ENCODE data around the gene ECEL1. TPM values are rescaled to one million over a fixed set of nuclear protein-coding genes. Genes with fewer than 3 reads are reported as not detected.

ECEL1 gene
- total RNA-seq, 1 experiment from 2014 or later = 23.3 TPM

GRCh38 chr2:232485348-232485756, 2.3 kb downstream of the ECEL1 start (continued):
- no peak for TF ChIP-seq HMGXB4 (CRISPR knock-in tag; IDR thresholded peaks at IDR 0.05)
- TF ChIP-seq, protein P1, sequence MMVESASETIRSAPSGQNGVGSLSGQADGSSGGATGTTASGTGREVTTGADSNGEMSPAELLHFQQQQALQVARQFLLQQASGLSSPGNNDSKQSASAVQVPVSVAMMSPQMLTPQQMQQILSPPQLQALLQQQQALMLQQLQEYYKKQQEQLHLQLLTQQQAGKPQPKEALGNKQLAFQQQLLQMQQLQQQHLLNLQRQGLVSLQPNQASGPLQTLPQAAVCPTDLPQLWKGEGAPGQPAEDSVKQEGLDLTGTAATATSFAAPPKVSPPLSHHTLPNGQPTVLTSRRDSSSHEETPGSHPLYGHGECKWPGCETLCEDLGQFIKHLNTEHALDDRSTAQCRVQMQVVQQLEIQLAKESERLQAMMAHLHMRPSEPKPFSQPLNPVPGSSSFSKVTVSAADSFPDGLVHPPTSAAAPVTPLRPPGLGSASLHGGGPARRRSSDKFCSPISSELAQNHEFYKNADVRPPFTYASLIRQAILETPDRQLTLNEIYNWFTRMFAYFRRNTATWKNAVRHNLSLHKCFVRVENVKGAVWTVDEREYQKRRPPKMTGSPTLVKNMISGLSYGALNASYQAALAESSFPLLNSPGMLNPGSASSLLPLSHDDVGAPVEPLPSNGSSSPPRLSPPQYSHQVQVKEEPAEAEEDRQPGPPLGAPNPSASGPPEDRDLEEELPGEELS (CRISPR knock-in tag; IDR thresholded peaks at IDR 0.05) = no peak
- TF ChIP-seq, protein P2, sequence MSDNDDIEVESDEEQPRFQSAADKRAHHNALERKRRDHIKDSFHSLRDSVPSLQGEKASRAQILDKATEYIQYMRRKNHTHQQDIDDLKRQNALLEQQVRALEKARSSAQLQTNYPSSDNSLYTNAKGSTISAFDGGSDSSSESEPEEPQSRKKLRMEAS (CRISPR knock-in tag; IDR thresholded peaks at IDR 0.05) = no peak
- no peak for TF ChIP-seq CREB1 (CRISPR knock-in tag; IDR thresholded peaks at IDR 0.05)
- TF ChIP-seq, protein P3, sequence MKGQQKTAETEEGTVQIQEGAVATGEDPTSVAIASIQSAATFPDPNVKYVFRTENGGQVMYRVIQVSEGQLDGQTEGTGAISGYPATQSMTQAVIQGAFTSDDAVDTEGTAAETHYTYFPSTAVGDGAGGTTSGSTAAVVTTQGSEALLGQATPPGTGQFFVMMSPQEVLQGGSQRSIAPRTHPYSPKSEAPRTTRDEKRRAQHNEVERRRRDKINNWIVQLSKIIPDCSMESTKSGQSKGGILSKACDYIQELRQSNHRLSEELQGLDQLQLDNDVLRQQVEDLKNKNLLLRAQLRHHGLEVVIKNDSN (CRISPR knock-in tag; IDR thresholded peaks at IDR 0.05) = no peak
- TF ChIP-seq, protein P4, sequence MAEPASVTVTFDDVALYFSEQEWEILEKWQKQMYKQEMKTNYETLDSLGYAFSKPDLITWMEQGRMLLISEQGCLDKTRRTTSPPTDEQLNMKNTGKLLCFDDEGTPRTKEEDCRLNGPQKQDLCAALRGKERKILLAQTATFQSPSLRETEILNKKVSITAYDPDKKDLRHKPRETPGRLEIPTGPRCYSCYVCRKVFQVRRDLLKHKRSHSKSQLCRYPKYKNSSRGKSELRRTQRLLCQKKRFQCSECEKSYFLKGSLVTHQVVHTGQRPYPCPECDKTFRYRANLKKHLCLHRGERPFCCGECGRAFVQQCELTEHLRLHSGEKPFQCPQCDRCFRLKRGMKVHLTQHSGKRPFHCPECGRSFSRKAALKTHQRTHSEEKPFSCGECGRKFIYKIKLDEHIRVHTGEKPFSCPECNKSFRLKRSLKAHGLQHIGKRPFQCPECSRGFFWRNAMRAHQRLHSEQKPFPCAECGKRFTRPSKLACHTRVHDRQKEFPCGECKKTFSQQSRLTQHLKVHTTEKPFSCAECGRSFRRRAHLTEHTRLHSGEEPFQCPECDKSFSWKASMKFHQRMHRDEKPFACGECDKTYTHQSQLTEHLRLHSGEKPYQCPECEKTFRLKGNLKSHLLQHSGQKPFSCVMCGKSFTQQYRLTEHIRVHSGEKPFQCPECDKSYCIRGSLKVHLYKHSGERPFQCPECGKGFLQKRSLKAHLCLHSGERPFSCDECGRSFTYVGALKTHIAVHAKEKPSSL (CRISPR knock-in tag; conservative IDR thresholded peaks at IDR 0.05) = no peak
- no peak for TF ChIP-seq FOXJ3 (CRISPR knock-in tag; IDR thresholded peaks at IDR 0.05; ENCODE audit: borderline replicate concordance)

DNA sequence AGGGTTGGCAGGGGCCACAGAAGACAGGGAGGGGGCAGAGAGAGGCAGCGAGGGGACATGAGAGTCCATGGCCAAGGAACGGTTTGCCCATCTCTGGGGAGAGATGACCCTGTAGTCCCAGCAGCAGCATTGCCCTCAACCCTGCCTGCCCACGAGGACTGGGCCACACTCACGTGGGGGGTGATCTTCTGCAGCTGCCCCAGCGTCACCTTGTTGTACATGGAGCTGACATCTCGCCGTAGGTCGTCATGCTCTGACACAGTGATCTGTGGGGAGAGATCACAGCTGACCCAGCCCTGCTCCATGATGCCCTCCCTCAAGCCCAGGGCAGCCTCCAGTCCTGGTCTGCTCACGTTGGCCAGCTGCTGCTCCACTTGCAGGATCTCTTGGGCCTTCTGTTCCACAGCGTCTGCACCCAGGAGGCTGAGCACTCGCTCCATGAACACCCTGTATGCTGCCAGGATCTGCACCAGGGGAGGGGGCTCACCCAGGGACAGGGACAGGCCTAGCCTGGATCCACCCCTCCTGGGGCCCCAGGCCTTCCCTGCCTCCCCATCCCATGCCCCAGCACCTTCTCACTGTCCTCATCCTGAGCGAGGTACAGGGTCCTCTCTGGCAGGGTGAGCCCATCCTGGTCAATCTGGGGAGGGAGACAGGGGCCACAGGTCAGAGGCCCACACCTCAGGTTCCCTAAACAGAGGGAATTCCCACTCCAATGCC, 2.8 kb downstream of the ECEL1 start:
- DNase-seq (ENCODE audit: low spot score) (no peak), ATAC-seq (no peak)
- Mint-ChIP-seq H3K4me1 (peaks cover 18% of the 10 kb centered on the region), H3K27ac (no peak overlapping the region), H3K27me3 (ENCODE audit: low read depth) (peaks cover 63% of the 10 kb centered on the region), H3K4me3 (peak overlapping the region; percentile 59), H3K9me3 (no peaks in the 10 kb centered on the region), H3K36me3 (no peaks in the 10 kb centered on the region)
- ChIA-PET POLR2A (interaction anchor here (1.4 kb wide), 1 partner anchor 12 kb away, joined by 3 read pairs; no protein-coding TSS in a partner anchor), CTCF (interaction anchor here (0.8 to 1.6 kb wide), 3 partner anchors 20 to 39 kb away, joined by 3 to 10 read pairs (median 4); no protein-coding TSS in a partner anchor)
- TF ChIP-seq, protein P5, sequence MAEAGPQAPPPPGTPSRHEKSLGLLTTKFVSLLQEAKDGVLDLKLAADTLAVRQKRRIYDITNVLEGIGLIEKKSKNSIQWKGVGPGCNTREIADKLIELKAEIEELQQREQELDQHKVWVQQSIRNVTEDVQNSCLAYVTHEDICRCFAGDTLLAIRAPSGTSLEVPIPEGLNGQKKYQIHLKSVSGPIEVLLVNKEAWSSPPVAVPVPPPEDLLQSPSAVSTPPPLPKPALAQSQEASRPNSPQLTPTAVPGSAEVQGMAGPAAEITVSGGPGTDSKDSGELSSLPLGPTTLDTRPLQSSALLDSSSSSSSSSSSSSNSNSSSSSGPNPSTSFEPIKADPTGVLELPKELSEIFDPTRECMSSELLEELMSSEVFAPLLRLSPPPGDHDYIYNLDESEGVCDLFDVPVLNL (CRISPR knock-in tag; IDR thresholded peaks at IDR 0.05; ENCODE audit: borderline replicate concordance, low read depth) = no peak
- TF ChIP-seq ELF4 (CRISPR knock-in tag; IDR thresholded peaks at IDR 0.05; ENCODE audit: low read depth) (no peak), ZNF232 (CRISPR knock-in tag; IDR thresholded peaks at IDR 0.05) (no peak), JUN (CRISPR knock-in tag; IDR thresholded peaks at IDR 0.05) (no peak), ZNF416 (CRISPR knock-in tag; IDR thresholded peaks at IDR 0.05) (no peak), ZNF671 (CRISPR knock-in tag; IDR thresholded peaks at IDR 0.05) (no peak), ZNF219 (CRISPR knock-in tag; IDR thresholded peaks at IDR 0.05; ENCODE audit: borderline replicate concordance) (no peak), NR1H2 (CRISPR knock-in tag; IDR thresholded peaks at IDR 0.05) (no peak), ZNF121 (CRISPR knock-in tag; IDR thresholded peaks at IDR 0.05) (no peak), FOXJ3 (CRISPR knock-in tag; IDR thresholded peaks at IDR 0.05; ENCODE audit: borderline replicate concordance) (no peak)
- TF ChIP-seq, protein P6, sequence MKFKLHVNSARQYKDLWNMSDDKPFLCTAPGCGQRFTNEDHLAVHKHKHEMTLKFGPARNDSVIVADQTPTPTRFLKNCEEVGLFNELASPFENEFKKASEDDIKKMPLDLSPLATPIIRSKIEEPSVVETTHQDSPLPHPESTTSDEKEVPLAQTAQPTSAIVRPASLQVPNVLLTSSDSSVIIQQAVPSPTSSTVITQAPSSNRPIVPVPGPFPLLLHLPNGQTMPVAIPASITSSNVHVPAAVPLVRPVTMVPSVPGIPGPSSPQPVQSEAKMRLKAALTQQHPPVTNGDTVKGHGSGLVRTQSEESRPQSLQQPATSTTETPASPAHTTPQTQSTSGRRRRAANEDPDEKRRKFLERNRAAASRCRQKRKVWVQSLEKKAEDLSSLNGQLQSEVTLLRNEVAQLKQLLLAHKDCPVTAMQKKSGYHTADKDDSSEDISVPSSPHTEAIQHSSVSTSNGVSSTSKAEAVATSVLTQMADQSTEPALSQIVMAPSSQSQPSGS (CRISPR knock-in tag; IDR thresholded peaks at IDR 0.05; ENCODE audit: borderline replicate concordance, low read depth) = no peak
